Measurements from ENCODE around the gene C8A.

C8A gene

GRCh38 chr1:56922507-56922906 lies 67.9 kb downstream of the C8A start:
- H3K4me3 ChIP-seq (ENCODE audit: low read depth, low read length): no peak overlapping the region

DNA sequence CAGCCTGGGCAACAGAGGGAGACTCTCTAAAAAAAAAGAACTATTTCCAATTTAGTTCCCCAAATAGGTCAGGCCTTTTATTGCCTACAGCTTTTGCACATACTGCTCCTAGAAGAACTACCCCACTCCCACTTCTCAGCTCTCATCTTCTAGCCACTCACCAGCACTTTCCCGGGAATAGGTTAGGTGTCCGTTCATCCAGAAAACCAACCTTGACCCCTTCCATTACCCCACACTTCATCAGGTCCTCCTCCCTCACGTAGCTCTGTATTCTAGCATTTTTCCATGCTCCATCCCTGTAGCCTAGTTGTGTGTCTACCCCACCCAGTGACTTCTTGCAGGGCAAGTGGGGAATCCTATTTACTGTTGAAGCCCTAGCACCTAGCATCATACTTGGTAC lies 68.6 kb downstream of the C8A start:
- no peak overlapping the region for H3K4me3 ChIP-seq (ENCODE audit: low read depth, low read length)

GRCh38 chr1:56924116-56924515 lies 69.5 kb downstream of the C8A start:
- H3K4me3 ChIP-seq (ENCODE audit: low read depth, low read length): no peak overlapping the region

DNA sequence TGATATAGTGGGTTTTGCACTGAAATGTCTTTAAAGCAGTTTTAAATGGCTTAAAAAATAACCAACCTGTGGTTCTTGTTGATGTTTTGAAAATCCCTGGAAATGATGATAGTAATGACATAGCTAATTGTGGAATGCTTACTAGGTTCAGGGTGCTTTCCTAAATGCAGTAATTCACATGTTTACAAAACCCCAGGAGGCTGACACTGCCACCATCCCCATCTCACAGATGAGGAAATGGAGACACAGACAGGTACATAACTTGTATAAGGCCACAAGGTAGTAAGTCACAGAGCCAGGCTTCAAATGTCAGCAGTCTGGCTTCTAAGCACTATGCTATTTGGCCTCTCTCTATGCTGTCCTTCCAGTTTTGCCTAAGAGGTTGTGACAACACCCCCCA lies 70.6 kb downstream of the C8A start:
- H3K4me3 ChIP-seq (ENCODE audit: low read depth, low read length): no peak overlapping the region

DNA sequence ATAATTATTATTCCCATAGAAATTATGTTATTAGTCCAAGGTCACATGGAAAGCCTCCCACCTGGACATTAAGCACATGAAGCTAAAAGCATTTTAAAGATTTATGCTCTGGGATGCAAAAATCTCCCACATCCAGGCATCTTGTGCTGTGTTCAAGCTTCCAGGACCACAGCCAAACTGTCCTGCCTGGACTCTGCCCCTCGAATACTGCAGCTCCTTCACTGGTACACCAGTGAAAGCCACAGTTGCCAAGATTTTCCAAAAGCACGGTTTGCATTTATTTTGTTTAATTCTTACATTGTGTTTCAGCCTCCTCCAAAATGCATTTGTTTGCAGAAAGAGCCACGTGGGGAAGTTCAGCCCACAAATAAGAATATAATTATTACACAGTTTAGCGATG lies 72.6 kb downstream of the C8A start:
- H3K4me3 ChIP-seq (ENCODE audit: low read depth, low read length): no peak overlapping the region

- H3K4me3 ChIP-seq (ENCODE audit: low read depth, low read length): no peak overlapping the region
Measured at GRCh38 chr1:56927986-56928385, 73.4 kb downstream of the C8A start.

DNA sequence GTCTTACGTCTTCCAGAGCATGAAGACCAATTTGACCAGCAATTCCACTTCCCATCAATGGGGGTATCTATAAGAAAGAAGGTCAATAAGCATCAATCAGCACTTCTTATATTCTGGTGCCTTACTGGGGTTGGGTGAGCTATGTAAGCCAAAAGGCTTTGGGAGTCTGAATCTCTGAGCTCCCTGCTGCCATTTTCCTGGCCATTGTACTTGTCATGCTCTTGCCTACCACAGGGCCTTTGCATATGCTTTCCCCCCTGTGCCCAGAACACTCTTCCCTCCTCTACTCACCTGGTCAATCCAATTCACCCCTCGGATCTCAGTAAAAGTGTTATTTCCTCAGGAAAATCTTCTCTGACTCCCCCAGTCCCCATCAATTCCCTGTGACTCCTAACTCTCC lies 74.9 kb downstream of the C8A start:
- H3K4me3 ChIP-seq (ENCODE audit: low read depth, low read length): no peak overlapping the region

GRCh38 chr1:56931211-56931610 lies 76.6 kb downstream of the C8A start:
- H3K4me3 ChIP-seq (ENCODE audit: low read depth, low read length): no peak overlapping the region

DNA sequence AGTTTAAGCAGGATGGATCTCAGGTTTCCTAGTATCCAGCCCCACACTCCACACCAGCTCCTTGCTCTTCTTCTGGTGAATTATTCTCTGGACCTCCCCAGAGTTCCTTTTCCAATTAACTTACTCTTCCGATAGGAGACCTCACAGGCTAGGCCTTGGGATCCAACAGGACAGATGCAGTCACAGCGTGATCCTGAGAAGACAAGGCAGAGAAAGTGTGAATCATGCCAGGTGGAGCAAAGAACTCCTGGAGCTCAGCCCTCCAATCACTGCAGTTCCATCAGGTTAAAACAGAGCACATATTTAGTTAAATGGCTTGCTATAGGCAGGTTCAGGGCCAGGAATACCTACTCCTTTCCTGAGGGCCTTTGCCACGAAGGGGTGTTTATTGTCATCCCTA lies 77.1 kb downstream of the C8A start:
- H3K4me3 ChIP-seq (ENCODE audit: low read depth, low read length): no peak overlapping the region

DNA sequence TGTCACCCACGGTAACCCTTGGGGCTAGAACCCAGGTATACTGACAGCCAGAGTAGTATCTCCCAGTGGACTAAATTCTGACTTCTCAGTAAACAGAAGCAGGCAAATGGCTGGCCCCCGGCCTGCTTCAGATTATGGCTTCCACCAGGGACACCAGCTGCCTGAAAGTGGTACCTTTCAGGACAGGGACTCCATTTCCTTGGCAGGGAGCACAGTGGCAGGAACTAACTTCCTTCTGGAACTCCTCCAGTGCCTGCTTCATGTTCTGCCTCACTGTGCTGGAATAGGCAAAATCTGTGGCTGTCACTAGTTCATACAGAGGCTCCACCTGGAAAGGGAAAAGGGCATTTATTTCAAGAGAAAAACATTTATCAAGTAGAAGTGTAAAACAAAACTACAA lies 78.6 kb downstream of the C8A start:
- H3K4me3 ChIP-seq (ENCODE audit: low read depth, low read length): no peak overlapping the region

GRCh38 chr1:56933606-56934005 lies 79.0 kb downstream of the C8A start:
- H3K4me3 ChIP-seq (ENCODE audit: low read depth, low read length): no peak overlapping the region

- H3K4me3 ChIP-seq (ENCODE audit: low read depth, low read length): no peak overlapping the region
Measured at GRCh38 chr1:56934430-56935060, 79.9 kb downstream of the C8A start.

GRCh38 chr1:56938646-56939045 lies 84.0 kb downstream of the C8A start:
- H3K4me3 ChIP-seq (ENCODE audit: low read depth, low read length): no peak overlapping the region

- H3K4me3 ChIP-seq (ENCODE audit: low read depth, low read length): no peak overlapping the region
Measured at GRCh38 chr1:56939209-56939608, 84.6 kb downstream of the C8A start.

GRCh38 chr1:56940039-56940438 lies 85.4 kb downstream of the C8A start:
- H3K4me3 ChIP-seq (ENCODE audit: low read depth, low read length): no peak overlapping the region

GRCh38 chr1:56948403-56949023 lies 93.9 kb downstream of the C8A start:
- H3K4me3 ChIP-seq (ENCODE audit: low read depth, low read length): no peak overlapping the region

DNA sequence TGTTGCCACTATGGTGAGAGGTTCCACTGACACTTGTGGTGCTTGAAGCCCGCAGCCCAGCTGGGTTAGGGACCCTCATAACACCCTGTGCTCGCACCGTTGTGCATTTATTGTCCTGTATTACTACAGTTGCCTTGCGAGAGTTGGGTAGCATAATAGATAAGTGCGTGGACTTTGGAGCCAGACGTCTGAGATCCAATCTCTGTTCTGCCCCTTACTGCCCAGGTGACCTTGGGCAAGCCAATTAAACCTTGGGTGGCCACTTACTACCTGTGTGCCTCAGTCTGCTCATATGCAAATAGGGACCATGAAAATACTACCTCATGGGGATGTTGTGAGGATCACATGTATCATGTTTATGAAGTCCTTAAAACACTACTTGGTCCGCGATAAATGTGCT lies 97.9 kb downstream of the C8A start:
- no peak overlapping the region for H3K4me3 ChIP-seq (ENCODE audit: low read depth, low read length)

DNA sequence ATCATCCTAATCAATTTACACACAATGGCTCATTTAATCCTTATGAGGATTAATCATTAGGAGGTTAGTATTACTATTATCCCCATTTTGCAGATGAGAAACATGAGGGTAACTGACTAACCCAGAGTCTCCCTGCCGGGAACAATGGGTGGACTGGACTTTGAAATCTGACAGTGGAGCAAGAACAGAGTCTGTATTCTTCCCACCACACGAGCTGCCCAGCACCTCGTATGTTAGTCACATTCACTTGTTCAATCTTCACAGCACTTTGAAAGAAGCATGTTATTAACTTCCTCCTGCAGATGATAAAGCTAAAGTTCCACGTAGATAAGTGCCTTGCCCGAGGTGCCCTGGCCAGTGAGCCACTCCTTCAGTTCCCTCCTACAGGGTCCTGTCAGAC lies 98.8 kb downstream of the C8A start:
- H3K4me3 ChIP-seq (ENCODE audit: low read depth, low read length): no peak overlapping the region

GRCh38 chr1:56954664-56955063 lies 100.1 kb downstream of the C8A start:
- no peak overlapping the region for H3K4me3 ChIP-seq (ENCODE audit: low read depth, low read length)

DNA sequence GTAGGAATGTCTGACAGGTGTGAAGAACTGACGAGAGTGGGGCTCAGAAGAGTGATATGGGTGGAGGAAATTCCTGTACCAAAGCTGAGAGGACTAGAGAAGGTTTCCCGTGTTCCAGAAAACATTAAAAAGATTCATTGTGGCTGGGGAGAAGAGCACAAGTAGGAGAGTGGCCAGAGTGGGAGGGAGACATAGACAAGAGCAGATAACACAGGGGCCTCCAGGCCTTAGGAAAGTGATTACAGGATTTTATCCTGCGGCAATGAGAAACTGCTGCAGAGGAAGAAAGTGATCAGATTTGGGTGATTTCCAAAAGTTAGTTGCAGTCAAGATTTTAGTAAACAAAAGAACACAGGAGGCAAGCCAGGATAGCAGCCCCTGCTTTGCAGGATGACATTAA lies 103.3 kb downstream of the C8A start:
- no peak overlapping the region for H3K4me3 ChIP-seq (ENCODE audit: low read depth, low read length)

DNA sequence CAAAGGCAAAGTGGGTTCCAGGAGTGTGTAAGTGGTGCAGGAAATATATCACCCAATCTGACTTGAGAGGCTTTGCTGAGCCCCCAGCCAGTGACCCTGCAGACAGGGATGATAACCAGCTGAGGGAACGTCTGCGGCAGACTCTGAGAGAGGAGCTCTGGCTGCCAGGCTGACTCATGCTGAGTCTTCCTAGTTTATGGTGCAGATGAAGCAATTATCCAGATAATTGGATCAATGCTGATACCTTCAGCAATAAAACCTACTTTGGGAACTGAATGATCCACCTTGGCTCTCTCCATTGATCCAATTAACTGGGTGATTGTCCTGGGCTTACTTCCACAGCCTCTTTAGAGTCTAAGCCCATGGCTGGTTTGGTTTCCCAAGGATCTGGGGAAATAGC lies 103.9 kb downstream of the C8A start:
- no peak overlapping the region for H3K4me3 ChIP-seq (ENCODE audit: low read depth, low read length)

DNA sequence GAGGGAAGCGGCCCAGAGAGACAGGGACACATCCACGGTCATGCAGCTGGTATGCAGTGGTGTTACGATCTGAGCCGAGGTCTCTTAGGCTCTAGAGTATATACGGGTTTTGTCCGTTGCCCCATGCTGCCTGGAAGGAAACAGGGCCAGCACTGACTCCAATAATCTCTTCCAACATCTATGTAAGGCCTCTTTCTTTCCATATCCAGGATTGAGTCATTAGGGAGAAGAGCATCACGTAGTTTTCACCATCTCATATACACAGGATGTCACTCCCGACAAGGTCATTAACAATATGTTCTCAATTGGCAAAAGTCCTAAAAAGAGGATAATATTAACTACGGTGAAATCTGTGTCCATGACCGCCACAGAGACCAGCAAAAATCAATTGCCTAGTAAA lies 106.8 kb downstream of the C8A start:
- no peak overlapping the region for H3K4me3 ChIP-seq (ENCODE audit: low read depth, low read length)

- H3K4me3 ChIP-seq (ENCODE audit: low read depth, low read length): no peak overlapping the region
Measured at GRCh38 chr1:56963667-56964066, 109.1 kb downstream of the C8A start.
